HepG2 (cell line): ENCODE results near the gene NFATC2. TPM values are rescaled to one million over a fixed set of nuclear protein-coding genes. Genes with fewer than 3 reads are reported as not detected.
A peak's percentile ranks its signal among the peaks of the same experiment; 100 is the strongest.

Experiments used
- ATAC-seq: fragments of 200-7000 bp; cut with Tn5 transposase; 3 replicates; pipeline ENCODE4 v1.9.1; 2020; ENCODE audit warnings: mild to moderate bottlenecking, moderate library complexity
- BruUV-seq: library from RNA; stranded (reverse); fragments of 400-500 nt; replicated peaks from 2 replicates; lab custom pipeline; 2021; lab: Mats Ljungman, UMichigan
- CTCF ChIA-PET: fragments of 300-600 bp; formaldehyde crosslinking; extraction: SDS; loops from one replicate; lab custom pipeline; 2021; ENCODE audit warnings: low total read pairs, inconsistent platforms, low intra/inter-chr PET ratio; lab: Yijun Ruan, JAX
- POLR2A ChIA-PET: fragments of 350-600 bp; sonication (Branson Sonifier 250); formaldehyde crosslinking; loops from one replicate; lab custom pipeline; 2020; ENCODE audit warnings: antibody characterized with exemption, inconsistent platforms; lab: Yijun Ruan, JAX
- DNase-seq: peaks from one replicate; pipeline ENCODE4 v3.0.0-alpha.2; 2015; ENCODE audit warnings: low spot score
- FAIRE-seq: peaks from 3 replicates; lab custom pipeline; 2011; peaks lifted over from hg19 to GRCh38; lab: Jason Lieb, UNC
- H2AFZ ChIP-seq: one replicate; pipeline ENCODE4 v1.6.1; 2011; ENCODE audit warnings: low read length, inconsistent platforms
- H3K27ac ChIP-seq: fragments of 300-600 bp; 3 replicates; pipeline ENCODE4 v1.8.0; 2011; ENCODE audit warnings: mixed run types, mild to moderate bottlenecking, mixed read lengths, low read length, inconsistent platforms; ENCODE audit not compliant: insufficient read depth; ENCODE audit errors: extremely low read length
- H3K27me3 ChIP-seq, 2 experiments: fragments of 200-600 bp in 1 of 2; 2 replicates in 1 of 2; 3 replicates in 1 of 2; pipeline versions ENCODE4 v1.6.0 to v1.8.0; 2011; ENCODE audit warnings: low read length in 2 of 2, mild to moderate bottlenecking in 2 of 2, moderate library complexity in 2 of 2, inconsistent platforms in 1 of 2; ENCODE audit not compliant: insufficient read depth in 2 of 2, control insufficient read depth in 1 of 2
- H3K36me3 ChIP-seq, 2 experiments: fragments of 200-600 bp in 1 of 2; replicated peaks in 1 of 2; 2 replicates in 1 of 2; 3 replicates in 1 of 2; pipeline versions ENCODE4 v1.5.1 to v1.8.0; 2011; ENCODE audit warnings: low read length in 2 of 2, inconsistent platforms in 1 of 2; ENCODE audit not compliant: insufficient read depth in 2 of 2, control insufficient read depth in 1 of 2
- H3K4me1 ChIP-seq: 2 replicates; pipeline ENCODE4 v1.5.1; 2012; ENCODE audit warnings: low read length, inconsistent platforms; ENCODE audit not compliant: insufficient read depth
- H3K4me2 ChIP-seq: 2 replicates; pipeline ENCODE4 v1.6.0; 2011; ENCODE audit warnings: low read depth, low read length, inconsistent platforms
- H3K4me3 ChIP-seq, 3 experiments: fragments of 200-600 bp in 1 of 3; sonication (generic), shearing (Covaris generic) in 1 of 3; replicated peaks in 1 of 3; 2 replicates each; pipeline ENCODE4 v1.5.1; 2011 to 2016; ENCODE audit warnings: low read length in 3 of 3, inconsistent platforms in 2 of 3, low read depth in 2 of 3, mild to moderate bottlenecking in 2 of 3, control low read depth in 1 of 3, mixed read lengths in 1 of 3; ENCODE audit not compliant: insufficient read depth in 1 of 3
- H3K79me2 ChIP-seq: one replicate; pipeline ENCODE4 v1.6.1; 2011; ENCODE audit warnings: low read length, inconsistent platforms; ENCODE audit not compliant: insufficient read depth
- H3K9ac ChIP-seq: 2 replicates; pipeline ENCODE4 v1.6.0; 2011; ENCODE audit warnings: mild to moderate bottlenecking, low read depth, low read length, inconsistent platforms; ENCODE audit not compliant: insufficient read depth
- H3K9me3 ChIP-seq: 2 replicates; pipeline ENCODE4 v1.5.1; 2012; ENCODE audit warnings: mild to moderate bottlenecking, low read length
- H4K20me1 ChIP-seq: 2 replicates; pipeline ENCODE4 v1.6.0; 2011; ENCODE audit warnings: inconsistent platforms, mild to moderate bottlenecking, low read length, moderate library complexity; ENCODE audit not compliant: insufficient read depth
- ATF7 ChIP-seq, 2 experiments: fragments of 450-650 bp in 1 of 2; sonication (generic) in 1 of 2; formaldehyde crosslinking in 1 of 2; IDR thresholded peaks; 2 replicates each; pipeline versions ENCODE4 v1.4.0 to v1.6.1; 2016 to 2020; ENCODE audit warnings: antibody characterized with exemption in 1 of 2, mild to moderate bottlenecking in 1 of 2, missing genetic modification reagents in 1 of 2
- CBX1 ChIP-seq: IDR thresholded peaks from one replicate; pipeline ENCODE4 v1.6.1; 2016; ENCODE audit warnings: antibody characterized with exemption, low read depth
- FOXA1 ChIP-seq, 2 experiments: fragments of 450-650 bp in 1 of 2; sonication (generic) in 1 of 2; formaldehyde crosslinking in 1 of 2; IDR thresholded peaks; 2 replicates each; pipeline versions ENCODE4 v1.4.0 to v1.6.1; 2016 to 2020; ENCODE audit warnings: missing genetic modification reagents in 1 of 2
- FOXP1 ChIP-seq, 2 experiments: fragments of 450-650 bp in 1 of 2; IDR thresholded peaks; 2 replicates each; pipeline ENCODE4 v1.6.1; 2017 to 2018; ENCODE audit warnings: antibody characterized with exemption in 1 of 2
- KDM2A ChIP-seq: sonication (generic); formaldehyde crosslinking; IDR thresholded peaks from 2 replicates; pipeline ENCODE4 v1.4.0; 2020; ENCODE audit warnings: low read depth, missing genetic modification reagents, borderline replicate concordance
- LCORL ChIP-seq, 2 experiments: fragments of 450-650 bp in 1 of 2; sonication (generic) in 1 of 2; formaldehyde crosslinking in 1 of 2; IDR thresholded peaks; 2 replicates each; pipeline versions ENCODE4 v1.5.0 to v1.6.1; 2017 to 2020; ENCODE audit warnings: antibody characterized with exemption in 1 of 2, missing genetic modification reagents in 1 of 2
- MTA1 ChIP-seq: sonication (generic); formaldehyde crosslinking; IDR thresholded peaks from 2 replicates; pipeline ENCODE4 v1.4.0; 2020; ENCODE audit warnings: missing genetic modification reagents, mild to moderate bottlenecking, borderline replicate concordance
- PHB2 ChIP-seq: fragments of 450-650 bp; IDR thresholded peaks from 2 replicates; pipeline ENCODE4 v1.6.1; 2018; ENCODE audit not compliant: partially characterized antibody
- PLRG1 ChIP-seq: fragments of 450-650 bp; conservative IDR thresholded peaks from 2 replicates; pipeline ENCODE4 v1.6.1; 2016
- SP1 ChIP-seq, 2 experiments: fragments of 450-650 bp in 1 of 2; sonication (generic) in 1 of 2; formaldehyde crosslinking in 1 of 2; IDR thresholded peaks; 2 replicates each; pipeline versions ENCODE4 v1.4.0 to v1.6.1; 2016 to 2020; ENCODE audit warnings: missing genetic modification reagents in 1 of 2
- STAT5B ChIP-seq: sonication (generic); formaldehyde crosslinking; IDR thresholded peaks from 2 replicates; pipeline ENCODE4 v1.4.0; 2020; ENCODE audit warnings: missing genetic modification reagents
- THAP11 ChIP-seq: IDR thresholded peaks from 2 replicates; pipeline ENCODE4 v1.6.1; 2016; ENCODE audit warnings: missing biosample characterization, missing genetic modification reagents
- ZNF207 ChIP-seq: fragments of 450-650 bp; IDR thresholded peaks from 2 replicates; pipeline ENCODE4 v1.6.1; 2016; ENCODE audit warnings: antibody characterized with exemption, borderline replicate concordance
- WGBS: methylation state at CpG from one replicate; pipeline ENCODE4 v1.1.6; 2017; ENCODE audit warnings: low lambda C conversion rate; 5-methylcytosine and 5-hydroxymethylcytosine counted together
- in situ Hi-C: cut with HindIII; loops from 2 replicates; pipeline ENCODE4 v1.10.0; 2017; ENCODE audit warnings: low pct_unique_long_range_greater_than_20kb; ENCODE audit not compliant: extremely low pct_ligation_motif_present
- intact Hi-C: fragments of 100-400 bp; cut with micrococcal nuclease; formaldehyde crosslinking; loops from one replicate; pipeline ENCODE4 v1.10.0; 2022; ENCODE audit not compliant: unreplicated experiment
- polyA plus RNA-seq, 8 experiments: library from polyadenylated mRNA; depleted of rRNA in 3 of 8; stranded (reverse) in 7 of 8; unstranded in 1 of 8; fragments of >200 nt; fragmentation: Illumina TruSeq in 4 of 8; extraction: Trizol in 4 of 8; gene quantifications; 2 replicates each; pipeline versions ENCODE4 v1.2.1 to v1.2.3, GENCODE V29; 2011 to 2016; ENCODE audit warnings: low read depth in 4 of 8, missing spikeins in 1 of 8, mixed read lengths in 1 of 8; ENCODE audit not compliant: insufficient read depth in 1 of 8
- total RNA-seq, 5 experiments: library from RNA; depleted of rRNA; stranded (reverse); fragments of >200 nt; fragmentation: Illumina TruSeq; extraction: Trizol; gene quantifications; 2 replicates each; pipeline ENCODE4 v1.2.3, GENCODE V29; 2016; ENCODE audit warnings: low read depth in 1 of 5
- TF ChIP-seq, protein P1 (sequence below): sonication (generic); formaldehyde crosslinking; IDR thresholded peaks from 2 replicates; pipeline ENCODE4 v1.4.0; 2020; ENCODE audit warnings: mild to moderate bottlenecking, missing genetic modification reagents
- TF ChIP-seq, protein P2 (sequence below): sonication (generic); formaldehyde crosslinking; IDR thresholded peaks from 2 replicates; pipeline ENCODE4 v1.8.1; 2023; ENCODE audit warnings: mild to moderate bottlenecking, missing genetic modification reagents
- TF ChIP-seq, protein P3 (sequence below): IDR thresholded peaks from 2 replicates; pipeline ENCODE4 v1.6.1; 2018; ENCODE audit warnings: missing genetic modification reagents
- TF ChIP-seq, protein P4 (sequence below): sonication (generic); formaldehyde crosslinking; IDR thresholded peaks from 2 replicates; pipeline ENCODE4 v1.4.0; 2020; ENCODE audit warnings: missing genetic modification reagents, mild to moderate bottlenecking, borderline replicate concordance
- TF ChIP-seq, protein P5 (sequence below): fragments of 450-650 bp; IDR thresholded peaks from 2 replicates; pipeline ENCODE4 v1.6.1; 2017

NFATC2 gene
- total and polyA plus RNA-seq, 2 of the 13 experiments (the other 11 are each of a cell fraction or from before 2014, with no cell fraction given) = 1.9 to 3.3 TPM

DNA sequence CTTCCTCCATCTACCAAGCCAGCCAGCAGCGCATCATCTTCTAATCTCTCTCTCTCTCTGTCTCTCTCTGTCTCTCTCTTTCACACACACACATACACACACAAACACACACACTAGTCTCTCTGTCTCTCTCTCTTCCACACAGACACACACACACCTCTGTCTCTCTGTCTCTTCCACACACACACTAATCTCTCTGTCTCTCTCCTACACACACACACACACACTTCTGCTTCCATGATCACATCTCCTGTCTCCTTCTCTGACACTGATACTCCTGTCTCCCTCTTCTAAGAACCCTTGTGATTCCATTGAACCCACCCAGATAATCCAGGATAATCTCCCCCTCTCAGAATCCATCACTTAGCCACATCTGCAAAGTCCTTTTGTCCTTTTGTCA, 181.3 kb downstream of the NFATC2 start:
- CTCF ChIA-PET = no interaction called here
- ATAC-seq (no peak), DNase-seq (no peak), FAIRE-seq (no peak)
- Histone ChIP-seq H3K9me3 (no peaks in the 10 kb centered on the region), H3K79me2 (no peaks in the 10 kb centered on the region), H3K27me3 (peaks cover 4 to 24% of the 10 kb centered on the region in 2 experiments; a peak in 3 of 5 replicates), H3K27ac (no peak overlapping the region), H3K9ac (no peak overlapping the region), H3K4me1 (no peaks in the 10 kb centered on the region), H3K4me2 (no peak overlapping the region), H2AFZ (no peak overlapping the region), H4K20me1 (no peaks in the 10 kb centered on the region), H3K36me3 (no peaks in the 10 kb centered on the region), H3K4me3 (no peak overlapping the region)
- in situ Hi-C loops (no loop called here), intact Hi-C loops (no loop called here)
- no TSS peak for BruUV-seq
- WGBS = 98% methylated on average over 1 of the region's 1 CpG
- POLR2A ChIA-PET = no interaction called here
- TF ChIP-seq MTA1 (CRISPR knock-in tag) (no peak), FOXP1 (IDR thresholded peaks at IDR 0.05) (peak; percentile 44; the same call in 1 of the 2 replicates), FOXP1 (CRISPR knock-in tag; IDR thresholded peaks at IDR 0.05) (no peak), PLRG1 (0 out of 2 replicates have a peak, but pooled peaks have one; percentile 98), ZNF207 (0 out of 2 replicates have a peak, but pooled peaks have one; percentile 80), STAT5B (CRISPR knock-in tag) (no peak), PHB2 (peak; percentile 94), SP1 (IDR thresholded peaks at IDR 0.05) (peak; percentile 62; the same call in 1 of the 2 replicates), SP1 (CRISPR knock-in tag; IDR thresholded peaks at IDR 0.05) (no peak), ATF7 (IDR thresholded peaks at IDR 0.05) (peak; percentile 43; the same call in 1 of the 2 replicates), ATF7 (CRISPR knock-in tag; IDR thresholded peaks at IDR 0.05) (no peak), LCORL (IDR thresholded peaks at IDR 0.05) (peak; percentile 60; the same call in 1 of the 2 replicates), LCORL (CRISPR knock-in tag; IDR thresholded peaks at IDR 0.05) (no peak), FOXA1 (IDR thresholded peaks at IDR 0.05) (0 out of 2 replicates have a peak, but pooled peaks have one; percentile 16), FOXA1 (CRISPR knock-in tag; IDR thresholded peaks at IDR 0.05) (no peak), CBX1 (no peak), KDM2A (no peak), THAP11 (CRISPR knock-in tag) (no peak)
- TF ChIP-seq, protein P1, sequence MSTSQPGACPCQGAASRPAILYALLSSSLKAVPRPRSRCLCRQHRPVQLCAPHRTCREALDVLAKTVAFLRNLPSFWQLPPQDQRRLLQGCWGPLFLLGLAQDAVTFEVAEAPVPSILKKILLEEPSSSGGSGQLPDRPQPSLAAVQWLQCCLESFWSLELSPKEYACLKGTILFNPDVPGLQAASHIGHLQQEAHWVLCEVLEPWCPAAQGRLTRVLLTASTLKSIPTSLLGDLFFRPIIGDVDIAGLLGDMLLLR (CRISPR knock-in tag) = no peak
- TF ChIP-seq, protein P2, sequence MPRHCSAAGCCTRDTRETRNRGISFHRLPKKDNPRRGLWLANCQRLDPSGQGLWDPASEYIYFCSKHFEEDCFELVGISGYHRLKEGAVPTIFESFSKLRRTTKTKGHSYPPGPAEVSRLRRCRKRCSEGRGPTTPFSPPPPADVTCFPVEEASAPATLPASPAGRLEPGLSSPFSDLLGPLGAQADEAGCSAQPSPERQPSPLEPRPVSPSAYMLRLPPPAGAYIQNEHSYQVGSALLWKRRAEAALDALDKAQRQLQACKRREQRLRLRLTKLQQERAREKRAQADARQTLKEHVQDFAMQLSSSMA (CRISPR knock-in tag) = no peak
- TF ChIP-seq, protein P3, sequence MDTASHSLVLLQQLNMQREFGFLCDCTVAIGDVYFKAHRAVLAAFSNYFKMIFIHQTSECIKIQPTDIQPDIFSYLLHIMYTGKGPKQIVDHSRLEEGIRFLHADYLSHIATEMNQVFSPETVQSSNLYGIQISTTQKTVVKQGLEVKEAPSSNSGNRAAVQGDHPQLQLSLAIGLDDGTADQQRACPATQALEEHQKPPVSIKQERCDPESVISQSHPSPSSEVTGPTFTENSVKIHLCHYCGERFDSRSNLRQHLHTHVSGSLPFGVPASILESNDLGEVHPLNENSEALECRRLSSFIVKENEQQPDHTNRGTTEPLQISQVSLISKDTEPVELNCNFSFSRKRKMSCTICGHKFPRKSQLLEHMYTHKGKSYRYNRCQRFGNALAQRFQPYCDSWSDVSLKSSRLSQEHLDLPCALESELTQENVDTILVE (CRISPR knock-in tag) = no peak
- TF ChIP-seq, protein P4, sequence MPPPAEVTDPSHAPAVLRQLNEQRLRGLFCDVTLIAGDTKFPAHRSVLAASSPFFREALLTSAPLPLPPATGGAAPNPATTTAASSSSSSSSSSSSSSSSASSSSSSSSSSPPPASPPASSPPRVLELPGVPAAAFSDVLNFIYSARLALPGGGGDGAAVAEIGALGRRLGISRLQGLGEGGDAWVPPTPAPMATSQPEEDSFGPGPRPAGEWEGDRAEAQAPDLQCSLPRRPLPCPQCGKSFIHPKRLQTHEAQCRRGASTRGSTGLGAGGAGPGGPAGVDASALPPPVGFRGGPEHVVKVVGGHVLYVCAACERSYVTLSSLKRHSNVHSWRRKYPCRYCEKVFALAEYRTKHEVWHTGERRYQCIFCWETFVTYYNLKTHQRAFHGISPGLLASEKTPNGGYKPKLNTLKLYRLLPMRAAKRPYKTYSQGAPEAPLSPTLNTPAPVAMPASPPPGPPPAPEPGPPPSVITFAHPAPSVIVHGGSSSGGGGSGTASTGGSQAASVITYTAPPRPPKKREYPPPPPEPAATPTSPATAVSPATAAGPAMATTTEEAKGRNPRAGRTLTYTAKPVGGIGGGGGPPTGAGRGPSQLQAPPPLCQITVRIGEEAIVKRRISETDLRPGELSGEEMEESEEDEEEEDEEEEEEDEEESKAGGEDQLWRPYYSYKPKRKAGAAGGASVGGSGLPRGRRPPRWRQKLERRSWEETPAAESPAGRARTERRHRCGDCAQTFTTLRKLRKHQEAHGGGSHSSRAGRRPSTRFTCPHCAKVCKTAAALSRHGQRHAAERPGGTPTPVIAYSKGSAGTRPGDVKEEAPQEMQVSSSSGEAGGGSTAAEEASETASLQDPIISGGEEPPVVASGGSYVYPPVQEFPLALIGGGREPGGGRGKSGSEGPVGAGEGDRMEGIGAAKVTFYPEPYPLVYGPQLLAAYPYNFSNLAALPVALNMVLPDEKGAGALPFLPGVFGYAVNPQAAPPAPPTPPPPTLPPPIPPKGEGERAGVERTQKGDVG (CRISPR knock-in tag) = no peak
- TF ChIP-seq, protein P5, sequence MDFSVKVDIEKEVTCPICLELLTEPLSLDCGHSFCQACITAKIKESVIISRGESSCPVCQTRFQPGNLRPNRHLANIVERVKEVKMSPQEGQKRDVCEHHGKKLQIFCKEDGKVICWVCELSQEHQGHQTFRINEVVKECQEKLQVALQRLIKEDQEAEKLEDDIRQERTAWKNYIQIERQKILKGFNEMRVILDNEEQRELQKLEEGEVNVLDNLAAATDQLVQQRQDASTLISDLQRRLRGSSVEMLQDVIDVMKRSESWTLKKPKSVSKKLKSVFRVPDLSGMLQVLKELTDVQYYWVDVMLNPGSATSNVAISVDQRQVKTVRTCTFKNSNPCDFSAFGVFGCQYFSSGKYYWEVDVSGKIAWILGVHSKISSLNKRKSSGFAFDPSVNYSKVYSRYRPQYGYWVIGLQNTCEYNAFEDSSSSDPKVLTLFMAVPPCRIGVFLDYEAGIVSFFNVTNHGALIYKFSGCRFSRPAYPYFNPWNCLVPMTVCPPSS = peak; percentile 88; the same call in 1 of the 2 replicates
